HL-60 (cell line): ENCODE data around the gene ZNF792.
"Not testable (repeated sequence)": the region's sequence is repeated elsewhere in the genome, so short reads cannot be mapped to it uniquely, and the experiment has no call there.

Source experiments
- GABPA ChIP-seq: IDR thresholded peaks from 2 replicates; pipeline ENCODE4 v1.6.1; 2012; ENCODE audit warnings: low read depth
- POLR2AphosphoS5 ChIP-seq: IDR thresholded peaks from 2 replicates; pipeline ENCODE4 v1.6.1; 2012; ENCODE audit warnings: low read depth
- TF ChIP-seq, protein P1 (sequence below): IDR thresholded peaks from one replicate; pipeline ENCODE4 v1.5.1; 2011; ENCODE audit warnings: low read length, control low read depth, inconsistent platforms; ENCODE audit not compliant: insufficient read depth
- TF ChIP-seq, protein P2 (sequence below): IDR thresholded peaks from 2 replicates; pipeline ENCODE4 v1.6.1; 2012; ENCODE audit warnings: low read depth; ENCODE audit not compliant: insufficient replicate concordance

DNA sequence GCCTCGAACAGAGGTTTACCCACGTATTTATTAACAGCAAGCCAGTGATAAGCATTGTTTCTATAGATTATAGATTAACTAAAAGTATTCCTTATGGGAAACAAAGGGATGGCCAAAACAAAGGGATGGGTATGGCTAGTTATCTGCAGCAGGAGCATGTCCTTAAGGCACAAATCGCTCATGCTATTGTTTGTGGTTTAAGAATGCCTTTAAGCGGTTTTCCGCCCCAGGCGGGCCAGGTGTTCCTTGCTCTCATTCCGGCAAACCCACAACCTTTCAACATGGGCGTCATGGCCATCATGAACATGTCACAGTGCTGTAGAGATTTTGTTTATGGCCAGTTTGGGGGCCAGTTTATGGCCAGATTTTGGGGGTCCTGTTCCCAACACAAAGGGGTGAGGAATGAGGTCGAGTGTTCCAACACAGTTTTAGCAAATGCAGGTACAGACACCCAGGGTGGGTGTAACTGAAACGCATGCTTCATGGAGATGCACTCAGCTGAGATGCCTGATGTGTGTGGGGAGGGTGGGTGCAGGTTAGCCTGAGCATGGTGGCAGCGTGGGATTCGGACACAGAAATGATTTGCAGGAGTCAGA lies 6.3 kb upstream of the ZNF792 start:
- TF ChIP-seq POLR2AphosphoS5, GABPA: not testable (repeated sequence)
- TF ChIP-seq, protein P1, sequence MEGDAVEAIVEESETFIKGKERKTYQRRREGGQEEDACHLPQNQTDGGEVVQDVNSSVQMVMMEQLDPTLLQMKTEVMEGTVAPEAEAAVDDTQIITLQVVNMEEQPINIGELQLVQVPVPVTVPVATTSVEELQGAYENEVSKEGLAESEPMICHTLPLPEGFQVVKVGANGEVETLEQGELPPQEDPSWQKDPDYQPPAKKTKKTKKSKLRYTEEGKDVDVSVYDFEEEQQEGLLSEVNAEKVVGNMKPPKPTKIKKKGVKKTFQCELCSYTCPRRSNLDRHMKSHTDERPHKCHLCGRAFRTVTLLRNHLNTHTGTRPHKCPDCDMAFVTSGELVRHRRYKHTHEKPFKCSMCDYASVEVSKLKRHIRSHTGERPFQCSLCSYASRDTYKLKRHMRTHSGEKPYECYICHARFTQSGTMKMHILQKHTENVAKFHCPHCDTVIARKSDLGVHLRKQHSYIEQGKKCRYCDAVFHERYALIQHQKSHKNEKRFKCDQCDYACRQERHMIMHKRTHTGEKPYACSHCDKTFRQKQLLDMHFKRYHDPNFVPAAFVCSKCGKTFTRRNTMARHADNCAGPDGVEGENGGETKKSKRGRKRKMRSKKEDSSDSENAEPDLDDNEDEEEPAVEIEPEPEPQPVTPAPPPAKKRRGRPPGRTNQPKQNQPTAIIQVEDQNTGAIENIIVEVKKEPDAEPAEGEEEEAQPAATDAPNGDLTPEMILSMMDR = not testable (repeated sequence)
- TF ChIP-seq, protein P2, sequence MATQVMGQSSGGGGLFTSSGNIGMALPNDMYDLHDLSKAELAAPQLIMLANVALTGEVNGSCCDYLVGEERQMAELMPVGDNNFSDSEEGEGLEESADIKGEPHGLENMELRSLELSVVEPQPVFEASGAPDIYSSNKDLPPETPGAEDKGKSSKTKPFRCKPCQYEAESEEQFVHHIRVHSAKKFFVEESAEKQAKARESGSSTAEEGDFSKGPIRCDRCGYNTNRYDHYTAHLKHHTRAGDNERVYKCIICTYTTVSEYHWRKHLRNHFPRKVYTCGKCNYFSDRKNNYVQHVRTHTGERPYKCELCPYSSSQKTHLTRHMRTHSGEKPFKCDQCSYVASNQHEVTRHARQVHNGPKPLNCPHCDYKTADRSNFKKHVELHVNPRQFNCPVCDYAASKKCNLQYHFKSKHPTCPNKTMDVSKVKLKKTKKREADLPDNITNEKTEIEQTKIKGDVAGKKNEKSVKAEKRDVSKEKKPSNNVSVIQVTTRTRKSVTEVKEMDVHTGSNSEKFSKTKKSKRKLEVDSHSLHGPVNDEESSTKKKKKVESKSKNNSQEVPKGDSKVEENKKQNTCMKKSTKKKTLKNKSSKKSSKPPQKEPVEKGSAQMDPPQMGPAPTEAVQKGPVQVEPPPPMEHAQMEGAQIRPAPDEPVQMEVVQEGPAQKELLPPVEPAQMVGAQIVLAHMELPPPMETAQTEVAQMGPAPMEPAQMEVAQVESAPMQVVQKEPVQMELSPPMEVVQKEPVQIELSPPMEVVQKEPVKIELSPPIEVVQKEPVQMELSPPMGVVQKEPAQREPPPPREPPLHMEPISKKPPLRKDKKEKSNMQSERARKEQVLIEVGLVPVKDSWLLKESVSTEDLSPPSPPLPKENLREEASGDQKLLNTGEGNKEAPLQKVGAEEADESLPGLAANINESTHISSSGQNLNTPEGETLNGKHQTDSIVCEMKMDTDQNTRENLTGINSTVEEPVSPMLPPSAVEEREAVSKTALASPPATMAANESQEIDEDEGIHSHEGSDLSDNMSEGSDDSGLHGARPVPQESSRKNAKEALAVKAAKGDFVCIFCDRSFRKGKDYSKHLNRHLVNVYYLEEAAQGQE = not testable (repeated sequence)
